GM21529 (cell line): ENCODE data around the gene WNK2.

Experiments
- ATAC-seq: cut with Tn5 transposase; IDR thresholded peaks from one replicate; pipeline ENCODE4 v1.9.1; 2021; ENCODE audit not compliant: unreplicated experiment

Gene WNK2

DNA sequence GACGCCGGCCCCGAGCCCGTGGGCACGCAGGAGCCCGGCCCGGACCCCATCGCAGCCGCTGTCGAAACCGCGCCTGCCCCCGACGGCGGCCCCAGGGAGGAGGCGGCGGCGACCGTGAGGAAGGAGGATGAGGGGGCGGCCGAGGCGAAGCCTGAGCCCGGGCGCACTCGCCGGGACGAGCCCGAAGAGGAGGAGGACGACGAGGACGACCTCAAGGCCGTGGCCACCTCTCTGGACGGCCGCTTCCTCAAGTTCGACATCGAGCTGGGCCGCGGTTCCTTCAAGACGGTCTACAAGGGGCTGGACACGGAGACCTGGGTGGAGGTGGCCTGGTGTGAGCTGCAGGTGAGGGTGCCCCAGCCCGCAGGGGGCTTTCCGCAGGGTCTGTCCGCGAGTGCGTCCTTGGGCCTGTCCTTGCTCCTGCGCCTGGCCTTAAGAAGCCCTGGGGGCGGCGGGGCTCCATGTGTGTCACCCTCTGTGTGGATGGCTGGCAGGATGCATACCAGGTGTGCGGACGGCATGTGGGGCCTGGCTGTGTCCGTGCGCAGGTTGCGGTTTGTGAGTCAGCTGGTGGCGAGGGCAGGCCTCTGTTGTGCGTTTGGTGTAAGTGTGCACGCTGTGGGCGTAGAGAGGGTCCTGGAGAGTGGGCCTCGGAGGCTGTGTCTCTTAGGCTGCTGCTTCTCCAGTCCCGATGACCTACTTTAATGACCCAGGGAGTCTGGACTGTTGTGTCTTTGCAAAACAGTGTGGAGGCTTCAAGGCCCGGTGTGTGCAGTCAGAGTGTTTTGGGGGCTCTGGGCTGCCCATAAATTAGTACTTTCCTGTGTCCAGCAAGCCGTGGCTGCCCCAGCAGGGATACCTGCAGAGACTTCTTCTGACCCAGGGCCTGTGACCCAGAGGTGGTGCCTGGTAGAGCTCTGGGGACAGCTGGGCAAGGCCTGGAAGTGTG, 1.6 kb downstream of the WNK2 start:
- no peak for ATAC-seq

DNA sequence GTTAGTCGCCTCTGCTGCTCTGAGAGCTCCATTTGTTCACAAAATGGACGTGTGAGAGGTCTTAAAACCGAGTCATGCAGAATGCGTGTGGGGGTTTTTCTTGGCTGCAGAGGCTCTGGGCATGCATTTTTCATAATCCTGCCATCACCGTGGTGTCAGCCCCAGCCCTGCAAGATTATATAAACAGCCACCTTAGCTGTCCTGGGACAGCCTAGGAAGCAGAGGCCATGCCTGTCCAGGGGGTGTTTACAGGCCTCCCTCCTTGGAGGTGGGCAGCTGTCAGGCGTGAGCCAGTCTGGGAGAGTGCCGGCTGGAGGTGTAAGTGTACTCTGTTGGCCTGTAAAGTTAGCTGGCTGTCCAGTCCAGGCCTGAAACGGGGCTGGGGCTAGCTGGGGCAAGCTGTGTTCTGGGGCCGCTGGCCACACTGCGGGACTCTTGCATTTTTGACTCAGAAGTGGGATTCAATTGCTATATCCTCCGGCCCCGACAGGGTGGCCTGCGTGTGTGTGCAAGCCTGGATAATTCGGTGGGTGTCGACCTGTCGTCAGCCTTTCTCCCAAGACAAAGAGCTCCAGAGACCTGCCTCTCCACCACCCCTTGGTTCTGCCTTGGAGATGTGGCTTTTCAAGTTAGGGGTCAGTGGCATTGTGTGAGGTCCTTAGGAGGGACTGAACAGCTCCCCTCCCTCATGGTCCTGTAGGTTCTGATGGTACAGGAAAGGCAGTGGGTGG, 2.4 kb downstream of the WNK2 start:
- ATAC-seq: no peak

DNA sequence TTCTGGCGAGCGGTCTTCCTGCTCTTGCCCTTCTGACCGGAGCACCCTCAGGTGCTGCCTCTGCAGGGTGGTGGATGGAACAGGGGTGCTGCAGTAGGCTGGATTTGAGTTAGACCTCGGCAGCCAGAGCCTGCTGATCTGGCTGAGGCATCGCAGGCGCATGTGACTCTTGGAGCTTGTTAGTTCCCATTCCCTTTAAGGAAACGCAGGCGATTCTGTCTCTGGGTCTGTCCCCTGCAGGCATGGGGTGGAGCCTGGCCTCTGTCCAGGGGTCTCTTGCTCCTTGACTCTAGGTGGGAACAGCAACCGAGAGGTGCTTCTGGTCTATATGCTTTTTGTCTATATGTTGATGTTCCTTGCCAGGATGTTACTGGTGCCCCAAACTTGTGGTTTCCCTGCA, 3.1 kb downstream of the WNK2 start:
- no peak for ATAC-seq

DNA sequence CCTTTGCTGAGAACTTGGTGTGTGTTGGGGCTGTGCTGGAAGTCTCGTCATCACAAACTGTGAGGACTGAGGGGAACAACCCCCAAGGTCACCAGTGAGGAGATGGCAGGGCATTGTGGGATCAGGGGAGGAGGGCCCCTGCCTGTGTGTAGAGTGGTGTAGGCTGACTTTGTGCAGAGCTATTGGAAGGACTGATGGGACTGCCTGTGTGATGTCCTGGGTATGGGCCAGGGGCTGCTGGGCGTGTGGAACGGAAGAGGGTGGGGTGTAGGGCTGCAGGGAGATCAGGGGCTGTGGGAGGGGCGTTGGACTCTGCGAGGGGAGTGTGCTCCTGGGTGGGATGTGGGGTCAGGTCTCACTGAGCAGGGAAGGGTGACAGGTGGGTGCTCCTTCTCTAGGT, 3.6 kb downstream of the WNK2 start:
- ATAC-seq: no peak

DNA sequence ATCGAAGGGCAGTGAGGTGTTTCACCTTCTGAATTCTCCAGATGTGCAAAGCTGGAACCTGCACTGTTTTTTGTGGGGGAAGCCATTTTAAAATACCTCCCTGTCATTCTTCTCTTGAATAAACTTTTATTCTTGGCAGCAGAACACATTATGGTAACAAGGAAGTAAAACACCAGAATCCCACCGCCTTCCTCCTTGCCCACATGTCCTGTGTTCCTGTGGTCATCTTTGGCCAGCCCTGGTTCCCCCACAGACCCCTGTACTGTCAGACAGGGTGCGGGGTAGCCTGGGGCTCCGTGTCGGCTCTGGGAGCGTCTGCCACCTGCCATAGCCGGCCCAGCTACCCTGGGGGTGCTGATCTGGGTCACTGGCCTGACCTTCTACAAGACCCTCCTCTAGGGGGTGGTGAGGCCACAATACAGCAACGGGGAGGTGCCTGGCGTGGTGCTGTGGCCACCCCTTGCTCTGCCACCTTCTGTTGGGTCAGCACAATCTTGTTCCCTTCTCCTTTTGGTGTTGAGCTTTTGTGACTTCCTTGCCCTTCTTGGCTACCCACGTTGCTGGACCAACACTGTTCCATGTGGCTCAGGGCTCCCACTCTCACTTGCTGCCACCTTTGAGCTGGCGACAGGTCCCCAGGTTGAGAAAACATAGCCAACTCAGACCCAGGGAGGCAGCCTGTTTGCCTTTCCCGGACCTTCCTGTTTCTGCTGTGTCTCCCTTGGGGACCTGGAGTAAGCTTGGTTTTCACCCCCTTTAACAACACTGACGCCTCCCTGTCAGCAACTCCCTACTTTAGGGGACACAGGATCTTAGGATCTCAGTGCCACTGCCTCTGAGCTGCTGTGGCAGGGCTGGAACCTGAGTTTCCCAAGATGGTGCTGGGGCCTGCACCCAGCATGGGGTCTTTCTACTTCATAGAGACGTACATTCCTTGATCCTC, 4.8 kb downstream of the WNK2 start:
- ATAC-seq: no peak

DNA sequence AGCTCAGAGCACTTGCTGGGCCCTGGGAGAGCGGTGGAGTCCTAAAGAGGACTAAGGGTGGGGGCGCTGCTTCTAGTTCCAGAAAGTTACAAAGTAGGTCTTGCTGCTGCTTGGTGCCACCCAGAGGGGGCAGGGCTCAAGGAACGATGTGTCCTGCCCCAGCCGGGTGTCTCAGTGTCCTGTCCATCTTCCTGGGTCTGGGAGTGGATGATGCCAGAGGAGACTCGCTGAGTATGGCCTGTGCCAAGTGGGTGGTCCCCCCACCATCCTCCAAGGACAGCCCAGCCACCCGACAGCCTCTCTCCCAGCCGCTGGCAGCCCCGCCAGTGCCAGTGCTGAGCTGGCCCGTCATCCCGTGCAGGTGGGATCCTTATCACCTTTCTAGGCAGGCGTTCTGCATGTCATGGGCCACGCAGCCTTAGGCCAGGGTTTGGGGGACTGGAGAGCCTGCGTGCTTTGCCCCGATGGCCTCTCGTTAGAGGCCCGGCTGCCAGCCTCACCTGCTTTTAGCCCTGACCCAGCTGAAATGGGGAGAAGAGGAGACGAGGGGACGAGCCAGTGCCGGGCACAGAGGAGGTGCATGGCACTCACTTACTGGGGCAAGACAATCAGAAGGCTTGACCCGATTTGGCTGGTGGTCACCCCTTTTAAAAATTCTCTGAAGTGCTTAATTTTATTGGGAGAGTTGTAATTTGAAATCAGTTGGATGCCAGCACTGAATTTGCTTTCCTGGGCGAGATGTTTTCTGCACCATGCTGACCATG, 5.6 kb downstream of the WNK2 start:
- ATAC-seq: no peak

DNA sequence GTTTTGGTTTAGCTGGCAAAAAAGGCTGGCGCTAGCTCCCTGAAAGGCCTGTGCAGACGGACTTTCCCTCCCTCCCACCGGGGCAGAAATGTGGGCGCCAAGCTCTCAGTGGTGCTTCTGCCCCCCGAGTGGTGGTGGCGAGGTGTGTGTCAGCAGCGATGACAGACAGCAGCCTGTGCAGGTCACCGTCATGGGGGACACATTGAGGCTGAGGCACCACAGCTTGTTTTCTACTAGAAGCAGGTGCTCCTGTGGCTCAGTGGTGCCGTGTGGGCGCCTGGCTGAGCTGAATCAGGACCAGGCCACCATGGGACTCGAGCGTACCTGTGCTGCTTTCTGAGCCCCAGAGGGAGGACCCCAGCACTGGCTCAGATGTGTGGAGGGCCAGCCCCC, 6.2 kb downstream of the WNK2 start:
- ATAC-seq: no peak

DNA sequence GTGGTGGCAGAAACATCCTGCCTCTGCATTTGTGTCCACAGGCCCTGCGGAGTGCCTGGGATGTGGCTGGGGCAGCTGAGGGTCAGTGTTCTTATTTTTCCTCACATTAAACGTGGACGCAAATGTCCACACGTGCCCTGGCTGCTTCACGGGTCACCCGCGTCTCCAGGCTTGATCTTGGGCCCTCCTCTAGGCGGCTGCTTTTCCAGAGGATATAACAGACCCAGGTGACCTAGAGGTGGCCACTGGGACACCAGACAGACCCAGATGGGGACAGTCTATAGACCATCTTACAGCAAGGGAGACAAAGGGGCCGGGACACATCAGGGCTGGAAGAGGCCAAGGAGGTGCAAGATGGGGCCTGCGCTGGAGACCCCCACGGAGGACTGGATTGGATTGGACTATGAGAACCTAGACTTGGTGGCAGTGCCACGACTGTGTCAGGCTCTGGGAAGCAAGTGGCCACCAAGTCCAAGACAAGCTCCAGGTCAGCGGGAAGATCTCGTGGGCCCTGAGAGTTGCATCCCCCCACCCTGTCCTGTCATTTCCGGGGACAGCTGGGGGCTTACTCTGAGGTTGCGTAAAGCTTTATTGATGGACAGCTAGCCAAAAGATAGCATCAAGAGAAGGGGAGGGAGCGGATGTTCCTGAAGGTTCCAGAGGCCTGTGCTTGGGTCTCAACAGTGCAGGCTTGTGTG, 6.9 kb downstream of the WNK2 start:
- ATAC-seq: no peak

DNA sequence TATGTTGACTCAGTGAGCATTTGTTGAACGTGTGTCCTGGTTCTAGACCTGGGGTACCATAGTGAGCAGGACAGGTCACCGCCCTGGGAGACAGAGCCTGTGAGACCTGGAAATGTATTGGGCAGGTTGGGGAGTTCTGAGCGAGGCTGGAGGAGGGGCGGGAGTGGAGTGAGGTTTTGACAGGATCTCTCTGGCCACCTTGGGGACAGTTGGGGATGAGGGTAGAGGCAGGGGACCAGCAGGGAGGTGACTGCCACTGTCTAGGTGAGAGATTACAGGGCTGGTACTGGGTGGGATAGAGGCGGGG, 7.4 kb downstream of the WNK2 start:
- no peak for ATAC-seq

DNA sequence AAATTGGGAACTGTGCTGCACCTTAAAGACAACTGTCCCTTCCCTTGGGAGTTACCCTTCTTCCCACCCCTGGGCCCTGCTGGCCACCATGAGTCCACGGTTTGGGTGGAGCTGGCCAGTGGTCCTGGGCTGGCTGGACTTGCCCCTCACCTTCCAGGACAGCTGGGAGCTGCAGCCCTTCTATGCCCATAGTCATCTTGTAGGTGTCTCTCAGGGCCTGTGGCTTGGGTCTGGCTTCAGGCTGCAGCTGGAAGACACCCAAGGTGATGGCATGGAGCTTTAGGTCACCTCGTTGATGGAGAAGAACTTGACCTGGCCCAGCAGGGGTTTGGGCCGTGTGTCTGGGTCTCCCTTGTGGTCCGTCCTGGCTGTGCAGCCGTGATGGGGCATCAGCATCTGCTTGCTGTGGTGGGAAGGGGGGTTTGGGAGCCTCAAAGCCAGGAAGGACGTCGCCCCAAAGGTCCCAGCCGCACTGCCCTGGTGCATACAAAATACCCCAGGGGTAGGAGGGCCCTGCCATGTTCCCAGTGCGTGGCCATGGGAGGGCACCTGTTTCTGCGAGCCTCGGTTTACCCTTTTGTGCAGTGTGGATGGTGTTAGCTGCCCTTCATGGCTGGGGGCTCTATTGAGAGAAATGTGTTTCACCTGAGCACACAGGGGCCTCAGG, 8.9 kb downstream of the WNK2 start:
- ATAC-seq: no peak

DNA sequence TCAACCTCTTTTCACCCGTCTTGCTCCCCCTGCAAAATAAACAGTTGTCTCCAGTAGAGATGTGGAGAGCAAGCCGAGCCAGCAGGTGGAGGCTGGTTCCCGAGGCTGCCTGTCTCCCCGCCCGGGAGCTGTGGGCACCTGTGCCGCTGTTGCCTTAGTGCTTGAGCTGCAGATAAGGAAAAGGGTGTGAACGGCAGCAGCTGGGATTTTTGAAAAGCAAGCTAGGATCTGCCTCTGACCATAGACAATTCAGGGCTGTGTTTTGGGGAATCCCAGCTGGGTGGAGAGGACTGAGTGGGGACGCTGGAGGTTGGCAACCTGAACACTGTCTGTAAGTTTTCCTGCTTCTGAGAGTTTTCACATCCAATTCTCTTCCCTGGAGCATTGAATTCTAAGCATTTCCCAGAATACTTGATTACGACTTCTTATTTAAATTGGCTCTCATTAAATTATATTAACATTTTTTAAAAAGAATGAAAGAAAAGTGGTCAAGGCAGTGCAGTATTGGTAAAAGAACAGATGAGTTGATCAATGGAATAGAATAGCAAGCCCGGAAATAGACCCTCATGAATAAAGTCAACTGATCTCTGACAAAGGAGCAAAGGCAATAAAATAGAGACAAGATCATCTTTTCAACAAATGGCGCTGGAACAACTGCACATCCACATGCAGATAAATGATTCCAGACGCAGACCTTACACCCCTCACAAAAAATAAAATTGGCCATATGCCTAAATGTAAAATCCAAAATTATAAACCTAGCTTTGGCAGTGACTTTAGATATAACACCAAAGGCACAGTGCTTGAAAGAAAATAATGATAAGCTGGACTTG, 9.7 kb downstream of the WNK2 start:
- ATAC-seq: no peak

DNA sequence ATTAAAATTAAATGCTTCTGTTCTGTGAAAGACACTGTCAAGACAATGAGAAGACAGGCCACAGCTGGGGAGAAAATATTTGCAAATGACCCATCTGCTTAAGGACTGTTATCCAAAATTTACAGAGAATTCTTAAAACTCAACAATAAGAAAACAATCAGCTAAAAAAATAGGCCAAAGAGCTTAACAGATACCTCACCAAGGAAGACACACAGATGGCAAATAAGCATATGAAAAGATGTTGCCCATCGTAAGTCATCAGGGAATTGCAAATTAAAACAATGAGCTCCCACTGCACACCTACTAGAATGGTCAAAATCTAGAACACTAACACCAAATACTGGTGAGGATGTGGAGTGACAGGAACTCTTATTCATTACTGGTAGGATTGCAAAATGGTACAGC, 10.3 kb downstream of the WNK2 start:
- ATAC-seq: no peak

DNA sequence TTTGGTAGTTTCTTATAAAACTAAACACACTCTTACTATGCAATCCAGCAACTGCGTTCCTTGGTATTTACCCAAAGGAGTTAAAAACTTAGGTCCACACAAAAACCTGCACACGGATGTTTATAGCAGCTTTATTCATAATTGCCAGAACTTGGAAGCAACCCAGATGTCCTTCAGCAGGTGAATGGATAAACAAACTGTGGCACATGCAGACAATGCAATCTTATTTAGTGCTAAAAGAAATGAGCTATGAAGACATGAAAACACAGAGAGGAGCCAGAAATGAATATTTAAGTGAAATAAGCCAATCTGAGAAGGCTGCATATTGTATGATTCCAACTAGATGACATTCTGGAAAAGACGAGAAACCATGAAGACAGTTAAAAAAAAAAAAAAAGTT, 10.7 kb downstream of the WNK2 start:
- ATAC-seq: no peak

DNA sequence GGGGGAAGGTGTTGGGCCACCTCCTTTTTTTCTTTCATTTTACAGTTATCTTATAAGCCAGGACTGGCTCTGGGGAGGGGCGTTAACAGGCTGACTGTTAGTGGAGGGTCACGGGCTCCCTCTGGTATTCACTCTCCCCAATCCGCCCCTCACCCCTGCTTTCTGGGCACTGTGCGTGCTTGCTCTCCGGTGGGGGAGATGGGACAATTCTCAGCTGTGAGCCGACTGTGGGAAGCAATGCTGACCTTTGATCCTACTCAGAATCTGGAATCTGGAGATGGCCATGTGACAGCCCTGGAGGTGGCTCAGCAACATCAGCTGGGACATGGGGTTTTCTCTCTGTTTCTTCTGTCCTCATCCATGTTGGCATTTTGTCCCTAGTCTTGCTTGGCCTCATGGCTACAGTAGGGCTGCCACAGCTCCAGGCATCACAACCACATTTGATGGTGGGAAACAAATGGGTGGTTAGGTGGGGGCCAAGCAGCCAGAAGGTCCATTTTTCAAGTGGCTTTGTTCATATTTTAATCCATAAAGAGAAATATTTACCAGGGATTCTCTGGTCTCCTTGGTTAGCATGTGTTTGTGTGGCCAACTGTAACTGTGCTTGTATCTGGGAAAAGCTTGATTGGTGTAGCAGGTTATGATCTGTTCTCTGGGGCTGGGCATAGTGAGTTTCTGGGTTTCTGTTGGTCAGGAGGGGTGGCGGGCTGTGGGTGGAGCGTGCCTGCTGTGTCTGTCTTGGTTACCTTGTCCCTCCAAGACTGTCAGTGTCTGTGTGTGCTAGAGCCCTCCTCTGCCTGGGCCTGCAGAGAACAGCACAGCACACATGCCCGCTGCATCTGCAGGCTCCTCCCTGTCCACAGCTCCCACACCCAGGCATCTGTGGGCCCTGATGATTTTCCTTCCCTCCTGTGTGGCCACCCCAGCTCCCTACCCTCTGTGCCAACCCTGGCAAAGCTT, 12.4 kb downstream of the WNK2 start:
- ATAC-seq: no peak

DNA sequence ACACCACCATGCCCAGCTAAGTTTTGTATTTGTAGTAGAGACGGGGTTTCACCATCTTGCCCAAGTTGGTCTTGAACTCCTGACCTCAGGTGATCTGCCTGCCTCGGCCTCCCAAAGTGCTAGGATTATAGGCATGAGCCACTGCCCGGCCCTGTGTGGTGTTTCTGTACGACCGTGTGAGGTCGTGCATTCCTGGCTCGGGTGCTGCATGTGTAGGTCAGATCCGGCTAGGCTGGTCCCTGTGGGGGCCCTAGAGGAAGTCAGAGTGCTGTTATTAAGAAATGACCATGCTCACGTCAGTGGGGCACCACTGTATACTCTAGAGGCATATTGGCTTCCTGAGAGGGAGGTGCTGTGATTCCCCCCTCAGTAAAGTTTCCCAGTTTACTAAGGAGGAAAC, 13.7 kb downstream of the WNK2 start:
- no peak for ATAC-seq

DNA sequence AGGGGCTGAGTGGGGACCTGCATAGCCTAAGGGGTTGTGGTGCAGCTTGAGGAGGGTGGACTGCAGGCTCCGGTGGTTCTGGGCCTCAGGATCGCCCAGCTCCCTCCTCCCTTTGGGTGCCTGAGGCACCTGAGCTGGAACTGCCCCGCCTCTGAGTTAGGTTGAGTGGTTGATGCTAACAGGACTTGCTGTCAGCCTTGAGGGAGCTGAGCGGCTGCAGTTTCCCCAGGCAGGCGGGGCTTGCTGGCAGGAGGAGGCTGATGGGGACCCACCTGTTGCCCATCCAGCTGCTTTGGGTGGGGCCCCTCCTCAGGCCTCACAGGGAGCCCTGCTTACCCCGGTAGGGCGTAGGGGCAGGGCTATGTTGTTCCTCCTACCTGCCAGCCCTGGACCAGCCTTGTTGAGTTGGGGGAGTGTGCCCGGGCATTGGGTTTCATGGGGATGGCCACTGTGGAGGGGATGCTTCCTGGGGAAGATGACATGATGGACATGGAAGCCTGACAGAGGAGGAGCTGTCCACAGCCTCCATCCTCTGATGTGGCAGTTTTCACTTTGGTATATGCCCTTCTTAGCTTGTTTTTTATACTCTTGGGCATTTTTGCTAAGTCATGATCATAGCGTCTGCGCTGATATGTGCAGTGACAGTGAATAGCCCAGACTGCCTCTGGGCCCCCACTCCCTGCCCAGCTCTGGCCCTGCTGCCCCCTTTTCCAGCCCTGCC, 14.3 kb downstream of the WNK2 start:
- no peak for ATAC-seq
